HG03460 (cell line): ENCODE measurements around the gene ANTKMT.
A peak's percentile ranks its signal among the peaks of the same experiment; 100 is the strongest.

ENCODE experiments used
- ATAC-seq: cut with Tn5 transposase; IDR thresholded peaks from one replicate; pipeline ENCODE4 v1.9.1; 2021; ENCODE audit not compliant: unreplicated experiment

ANTKMT gene

DNA sequence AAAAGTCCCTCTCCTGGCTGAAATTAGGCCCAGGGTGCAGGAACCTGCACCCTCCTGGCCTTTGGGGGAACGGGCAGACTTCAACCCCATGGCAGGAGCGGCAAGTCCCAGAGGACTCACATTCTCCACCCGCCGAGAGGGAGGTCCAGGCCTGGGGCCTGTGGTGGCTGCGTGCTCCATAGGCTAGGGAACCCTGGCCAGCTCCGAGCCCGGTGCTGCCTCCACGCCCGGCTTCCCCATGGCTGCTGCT lies 5.2 kb downstream of the ANTKMT start:
- no peak for ATAC-seq

DNA sequence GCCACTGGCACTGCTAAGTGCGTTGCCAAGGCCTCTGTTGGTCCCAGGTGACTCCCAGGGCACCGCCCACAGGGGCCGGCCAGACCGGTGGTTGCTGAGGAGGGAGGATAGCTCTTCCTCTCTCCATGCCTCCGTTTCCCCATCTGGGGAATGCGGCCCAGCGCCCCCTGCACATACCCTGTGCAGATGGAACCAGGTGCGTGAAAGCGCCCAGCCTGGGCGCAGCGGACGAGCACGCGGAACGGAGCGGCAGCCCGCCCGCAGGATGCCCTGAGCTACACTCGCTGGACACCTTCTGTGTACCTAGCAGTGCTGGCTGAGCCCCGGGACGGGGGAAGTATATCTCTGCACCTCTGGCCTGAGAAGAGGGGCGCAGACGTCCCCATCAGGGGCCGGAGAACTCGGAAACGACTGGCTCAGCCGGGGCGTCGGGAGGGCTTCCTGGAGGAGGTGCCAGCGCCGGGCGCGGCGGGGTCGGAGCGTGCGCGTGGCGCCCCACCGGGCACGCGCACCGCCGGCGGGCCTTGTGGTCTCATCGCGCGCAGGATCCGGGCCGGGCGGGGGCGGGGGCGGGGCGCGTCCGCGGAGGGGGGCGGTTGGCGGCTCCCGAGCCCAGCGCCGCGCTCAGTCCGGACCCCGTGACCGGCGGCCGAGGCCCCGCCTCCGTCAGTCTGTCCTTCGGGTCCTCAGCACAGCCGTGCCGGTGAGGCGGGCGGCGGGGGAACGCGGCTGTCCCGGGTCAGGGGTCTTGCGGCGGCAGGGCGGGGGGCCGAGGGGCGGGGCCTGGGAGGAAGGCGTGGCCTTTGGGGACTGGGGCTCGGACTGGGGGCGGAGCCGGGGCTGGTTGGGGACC lies 5.7 kb downstream of the ANTKMT start, which contains the start of the genes CCDC78 and HAGHL:
CCDC78 (minus strand) TSS at position 6 of the 853 bp plus-strand sequence. CDS start 76 bp downstream, outside the sequence.
HAGHL (plus strand) TSS at position 669 of the 853 bp plus-strand sequence. CDS start 404 bp downstream, outside the sequence.
- ATAC-seq = no peak

DNA sequence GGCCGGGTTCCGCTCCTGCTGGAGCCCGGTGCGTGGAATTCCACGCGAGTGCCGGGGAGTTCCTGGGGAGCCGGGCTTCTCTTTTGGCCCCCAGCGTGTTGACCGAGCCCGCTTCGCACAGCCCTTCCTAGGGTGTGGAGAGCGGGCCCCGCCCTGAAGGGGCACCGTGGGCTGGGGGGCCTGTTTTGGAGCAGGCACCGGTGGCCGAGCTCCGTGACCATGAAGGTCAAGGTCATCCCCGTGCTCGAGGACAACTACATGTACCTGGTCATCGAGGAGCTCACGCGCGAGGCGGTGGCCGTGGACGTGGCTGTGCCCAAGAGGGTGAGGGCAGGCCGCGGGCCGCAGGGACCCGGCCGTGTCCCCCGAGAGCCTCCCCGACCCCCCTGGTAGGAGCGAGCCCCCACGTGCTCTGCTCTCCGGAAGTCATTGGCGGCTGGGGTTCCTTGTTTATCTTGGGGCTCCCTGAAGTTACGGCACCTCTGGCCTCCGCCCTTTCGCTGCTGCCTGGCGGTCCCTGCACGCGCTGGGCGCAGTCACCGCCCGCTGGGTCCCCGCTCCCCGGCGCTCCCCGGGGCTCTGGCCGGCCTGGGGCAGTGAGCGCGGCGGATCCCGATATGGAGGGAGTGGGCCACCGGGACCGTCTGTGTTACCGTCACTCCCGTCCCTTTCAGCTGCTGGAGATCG lies 6.5 kb downstream of the ANTKMT start:
- ATAC-seq = peak; percentile 5

DNA sequence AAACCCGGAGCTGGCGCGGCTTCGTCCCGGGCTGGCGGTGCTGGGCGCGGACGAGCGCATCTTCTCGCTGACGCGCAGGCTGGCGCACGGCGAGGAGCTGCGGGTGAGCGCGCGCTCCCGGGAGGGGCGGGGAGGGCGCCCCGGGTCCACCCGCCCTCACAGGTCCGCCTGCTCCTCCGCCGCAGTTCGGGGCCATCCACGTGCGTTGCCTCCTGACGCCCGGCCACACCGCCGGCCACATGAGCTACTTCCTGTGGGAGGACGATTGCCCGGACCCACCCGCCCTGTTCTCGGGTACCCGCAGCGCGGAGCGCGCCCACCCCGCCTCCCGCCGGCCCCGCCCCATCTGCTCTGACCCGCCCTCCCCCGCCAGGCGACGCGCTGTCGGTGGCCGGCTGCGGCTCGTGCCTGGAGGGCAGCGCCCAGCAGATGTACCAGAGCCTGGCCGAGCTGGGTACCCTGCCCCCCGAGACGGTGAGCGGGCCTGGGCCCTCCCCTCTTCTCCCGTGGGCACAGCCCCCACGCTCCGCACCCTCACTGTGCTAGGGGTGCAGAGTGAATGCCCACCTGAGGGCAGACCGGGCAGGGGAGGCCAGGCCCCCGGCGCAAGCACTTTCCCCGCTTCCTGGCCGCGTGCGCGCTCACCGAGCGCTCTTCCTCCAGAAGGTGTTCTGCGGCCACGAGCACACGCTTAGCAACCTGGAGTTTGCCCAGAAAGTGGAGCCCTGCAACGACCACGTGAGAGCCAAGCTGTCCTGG lies 7.4 kb downstream of the ANTKMT start:
- peak; percentile 37 for ATAC-seq

DNA sequence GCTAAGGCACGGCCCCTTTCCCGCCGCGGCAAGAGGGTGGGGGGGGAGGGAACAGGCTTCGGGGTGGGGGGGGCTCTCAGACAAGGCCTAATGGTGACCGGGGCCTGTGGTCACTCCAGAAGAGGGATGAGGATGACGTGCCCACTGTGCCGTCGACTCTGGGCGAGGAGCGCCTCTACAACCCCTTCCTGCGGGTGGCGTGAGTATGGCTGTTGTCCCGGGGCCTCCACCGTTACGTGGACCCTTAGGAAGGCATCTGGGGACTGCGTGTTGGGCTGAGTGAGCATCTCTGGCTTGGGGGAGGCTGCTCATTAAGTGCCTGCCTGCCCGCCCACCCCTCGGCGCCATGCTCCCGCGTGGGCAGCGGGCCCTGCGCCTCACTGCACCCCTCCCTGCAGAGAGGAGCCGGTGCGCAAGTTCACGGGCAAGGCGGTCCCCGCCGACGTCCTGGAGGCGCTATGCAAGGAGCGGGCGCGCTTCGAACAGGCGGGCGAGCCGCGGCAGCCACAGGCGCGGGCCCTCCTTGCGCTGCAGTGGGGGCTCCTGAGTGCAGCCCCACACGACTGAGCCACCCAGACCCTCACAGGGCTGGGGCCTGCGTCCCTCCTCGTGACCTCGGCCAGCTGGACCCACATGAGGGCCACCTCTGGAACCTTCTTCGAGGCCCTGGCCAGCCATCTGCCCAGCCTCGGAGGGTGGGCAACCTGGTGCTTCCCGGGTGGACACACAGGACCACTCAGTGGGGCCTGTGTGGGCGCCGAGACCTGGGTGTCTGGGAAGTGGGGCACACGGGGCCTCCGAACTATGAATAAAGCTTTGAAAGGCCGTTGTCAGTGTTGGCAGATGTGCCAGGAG lies 8.2 kb downstream of the ANTKMT start:
- no peak for ATAC-seq

DNA sequence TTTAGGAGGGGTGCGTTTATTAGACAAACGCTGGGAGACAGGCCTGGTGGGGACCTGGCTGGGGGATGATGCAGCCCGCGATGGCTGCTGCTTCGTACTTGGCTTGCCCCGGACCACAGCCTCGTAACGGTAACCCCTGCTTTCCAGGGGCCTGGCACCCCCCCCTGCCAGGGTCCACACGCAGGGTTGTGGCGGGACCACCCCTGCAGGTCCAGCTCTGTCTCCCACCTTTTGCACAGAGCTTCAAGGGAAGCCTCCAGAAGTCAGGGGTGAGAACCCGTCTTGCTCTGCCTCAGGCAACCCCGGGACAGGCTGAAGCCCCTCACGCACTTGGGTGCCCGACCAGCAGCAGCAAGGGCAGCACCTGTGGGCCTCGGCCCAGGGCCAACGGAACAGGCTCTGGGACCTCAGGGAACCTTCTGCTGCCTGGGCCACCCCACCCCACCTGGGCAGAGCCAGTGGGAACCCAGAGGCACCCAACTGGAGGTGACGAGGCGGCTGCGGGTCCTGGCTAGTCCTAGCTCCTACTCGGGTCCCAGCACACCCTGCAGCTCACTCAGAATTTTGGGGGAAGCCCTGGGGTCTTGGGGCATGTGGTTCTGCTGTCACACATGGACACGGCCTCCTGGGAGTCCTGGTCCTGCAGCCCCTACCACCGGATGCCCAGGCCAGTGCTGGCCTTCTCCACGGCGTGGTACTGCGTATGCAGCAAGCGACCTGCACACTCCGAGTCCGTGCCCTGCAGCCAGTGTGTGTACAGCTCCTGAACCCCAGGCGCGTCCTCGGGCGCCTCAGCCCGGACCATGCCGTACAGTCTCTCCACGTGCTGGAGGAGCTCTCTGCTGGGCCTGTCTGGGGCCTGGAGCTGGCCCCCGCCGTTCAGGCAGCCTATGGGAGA lies 9.1 kb downstream of the ANTKMT start:
- no peak for ATAC-seq

DNA sequence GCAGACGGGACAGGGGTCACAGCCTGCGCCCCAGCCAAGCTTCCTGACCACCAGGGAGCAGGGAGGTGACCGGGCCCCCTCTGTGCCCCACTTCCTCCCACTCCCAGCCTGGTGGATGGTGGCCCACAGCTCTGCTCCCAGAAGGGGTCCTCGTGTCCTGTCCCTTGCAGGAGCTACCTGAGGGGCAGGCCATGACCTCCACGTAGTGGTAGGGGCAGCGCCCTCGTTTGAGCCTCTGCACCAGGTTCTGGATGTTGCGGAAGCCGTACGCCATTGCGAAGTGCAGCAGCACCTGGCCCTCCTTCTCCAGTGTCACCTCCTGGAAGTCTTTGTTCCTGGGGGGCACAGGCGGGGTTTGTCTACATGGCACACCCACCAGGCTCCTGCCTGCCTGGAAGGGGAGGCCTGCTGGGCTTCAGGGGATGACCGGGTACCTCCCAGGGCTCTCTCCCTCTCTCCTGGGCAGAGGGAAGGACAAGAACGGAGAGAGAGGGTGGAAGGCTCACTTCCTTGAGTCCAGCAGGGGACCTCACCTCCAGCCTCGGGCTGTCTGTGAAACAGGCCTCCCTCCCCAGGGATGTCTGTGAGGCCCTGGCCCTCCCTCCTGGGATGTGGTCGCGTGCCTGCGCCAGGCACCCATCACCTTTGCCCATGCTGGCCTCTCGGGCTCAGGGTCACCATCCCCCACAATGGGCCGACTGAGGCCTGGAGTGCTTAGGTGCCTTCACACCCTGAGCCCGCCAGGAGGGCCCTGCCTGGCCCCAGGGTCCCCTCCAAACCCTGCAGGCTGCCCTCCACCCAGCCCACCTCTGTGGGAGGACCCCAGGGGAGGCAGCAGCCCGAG lies 9.9 kb downstream of the ANTKMT start:
- ATAC-seq = no peak

DNA sequence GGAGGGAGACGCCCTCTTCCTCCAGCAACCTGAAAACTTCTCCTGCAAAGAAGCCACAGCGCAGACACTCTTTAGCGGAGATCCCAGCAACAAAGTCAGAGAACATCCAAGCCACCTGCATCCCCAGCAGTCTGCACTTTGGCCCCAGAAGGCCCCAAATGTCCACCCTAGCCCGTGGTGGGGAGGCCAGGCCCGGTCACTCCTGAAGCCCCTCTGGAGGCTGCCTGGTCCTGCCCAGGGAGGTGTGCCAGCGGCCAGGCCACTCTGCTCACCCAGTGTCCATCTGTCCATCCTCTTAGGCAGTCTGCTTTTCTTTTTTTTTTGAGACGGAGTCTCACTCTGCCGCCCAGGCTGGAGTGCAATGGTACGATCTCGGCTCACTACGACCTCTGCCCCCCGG lies 11.4 kb downstream of the ANTKMT start:
- ATAC-seq = no peak

DNA sequence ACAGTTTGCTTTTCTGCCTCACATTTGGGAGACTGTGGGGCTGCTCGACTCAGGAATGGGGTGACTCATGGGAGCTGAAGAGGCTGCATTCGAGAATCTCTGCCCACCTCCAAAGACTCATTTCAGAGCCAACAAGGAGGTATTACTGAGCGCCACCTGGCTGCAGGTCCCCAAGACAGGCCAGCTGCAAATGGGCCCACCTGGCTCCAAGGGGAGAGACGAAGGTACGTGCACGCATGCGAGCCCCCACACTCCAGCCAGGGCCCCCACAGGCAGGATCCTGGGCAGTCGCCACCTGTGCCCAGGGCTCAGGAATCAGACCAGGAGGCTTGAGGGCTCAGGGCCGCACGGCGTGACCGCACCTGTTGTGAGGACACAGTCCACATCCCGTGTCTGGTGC lies 12.0 kb downstream of the ANTKMT start:
- no peak for ATAC-seq

DNA sequence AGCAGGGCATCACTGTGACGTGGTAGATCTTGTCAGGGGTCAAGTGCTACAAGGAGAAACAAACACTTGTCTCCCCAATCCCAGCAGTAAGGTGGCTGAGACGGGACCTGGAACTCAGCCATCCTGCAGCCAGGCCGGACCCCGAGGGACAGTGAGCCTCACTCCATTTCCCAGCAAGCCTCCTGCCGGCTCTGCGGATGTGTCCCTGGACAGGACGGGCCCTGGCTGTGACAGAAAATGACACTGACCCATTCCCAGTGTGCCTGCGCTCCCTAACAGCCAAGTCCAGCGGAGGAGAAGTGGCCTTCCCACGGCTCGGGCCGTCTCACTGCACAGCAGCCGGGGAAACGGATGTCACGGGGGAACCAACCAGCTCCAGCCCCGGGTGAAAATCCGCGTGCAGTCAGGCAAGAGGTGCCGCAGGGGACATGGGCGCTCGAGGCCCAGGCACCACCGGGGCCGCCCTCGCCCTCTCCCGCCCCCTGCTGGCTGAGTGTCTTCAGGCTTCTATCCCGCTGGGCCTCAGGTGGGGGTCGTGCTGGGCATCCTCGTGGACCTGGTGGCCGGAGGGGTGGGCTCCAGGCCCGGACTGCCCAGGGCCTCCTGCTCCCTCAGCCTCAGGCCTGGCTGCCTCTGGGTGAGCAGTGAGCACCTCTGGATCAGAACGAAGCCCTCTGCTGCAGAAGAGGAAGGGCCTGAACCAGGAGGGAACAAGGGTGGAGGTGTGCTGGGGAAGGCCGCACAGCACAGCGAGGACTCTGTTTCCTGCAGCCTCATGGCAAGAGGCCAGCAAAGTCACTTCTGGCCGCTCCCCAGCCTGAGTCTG lies 12.6 kb downstream of the ANTKMT start:
- no peak for ATAC-seq

DNA sequence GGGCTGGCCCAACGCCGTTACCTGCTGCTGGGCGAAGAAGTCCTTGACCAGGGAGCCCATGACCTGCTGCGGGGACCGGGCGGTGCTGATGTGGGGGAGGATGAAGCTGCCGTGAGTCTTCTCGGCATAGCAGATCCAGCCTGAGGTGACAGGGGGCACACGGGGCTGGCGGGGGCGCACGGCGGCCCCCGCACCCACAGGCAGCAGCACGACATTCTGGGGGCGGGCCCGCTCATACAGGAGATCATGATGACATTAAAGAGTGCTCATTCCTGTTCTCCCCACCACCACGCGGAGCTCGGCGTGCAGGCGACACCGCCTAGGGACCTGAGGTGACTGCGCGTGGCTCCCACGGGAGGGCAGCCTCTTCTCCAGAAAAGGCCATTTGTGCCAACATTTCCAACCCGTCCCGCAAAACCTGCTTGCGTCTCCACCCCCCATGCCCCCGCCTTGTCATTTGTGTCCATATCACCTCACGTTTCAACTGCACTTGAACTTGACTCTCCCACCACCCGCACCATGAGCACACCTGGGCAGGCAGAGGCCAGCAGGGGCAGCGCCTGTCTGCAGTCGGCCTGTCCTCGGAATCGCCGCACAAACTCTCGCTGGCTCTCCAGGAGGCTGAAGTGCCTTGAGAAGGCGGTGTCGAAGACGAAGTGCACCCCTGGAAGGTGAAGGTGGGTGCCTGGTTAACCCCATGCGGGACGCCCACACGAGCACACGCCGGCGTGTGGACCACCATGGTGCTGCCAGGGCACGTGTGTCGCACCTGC lies 13.4 kb downstream of the ANTKMT start:
- ATAC-seq = no peak

DNA sequence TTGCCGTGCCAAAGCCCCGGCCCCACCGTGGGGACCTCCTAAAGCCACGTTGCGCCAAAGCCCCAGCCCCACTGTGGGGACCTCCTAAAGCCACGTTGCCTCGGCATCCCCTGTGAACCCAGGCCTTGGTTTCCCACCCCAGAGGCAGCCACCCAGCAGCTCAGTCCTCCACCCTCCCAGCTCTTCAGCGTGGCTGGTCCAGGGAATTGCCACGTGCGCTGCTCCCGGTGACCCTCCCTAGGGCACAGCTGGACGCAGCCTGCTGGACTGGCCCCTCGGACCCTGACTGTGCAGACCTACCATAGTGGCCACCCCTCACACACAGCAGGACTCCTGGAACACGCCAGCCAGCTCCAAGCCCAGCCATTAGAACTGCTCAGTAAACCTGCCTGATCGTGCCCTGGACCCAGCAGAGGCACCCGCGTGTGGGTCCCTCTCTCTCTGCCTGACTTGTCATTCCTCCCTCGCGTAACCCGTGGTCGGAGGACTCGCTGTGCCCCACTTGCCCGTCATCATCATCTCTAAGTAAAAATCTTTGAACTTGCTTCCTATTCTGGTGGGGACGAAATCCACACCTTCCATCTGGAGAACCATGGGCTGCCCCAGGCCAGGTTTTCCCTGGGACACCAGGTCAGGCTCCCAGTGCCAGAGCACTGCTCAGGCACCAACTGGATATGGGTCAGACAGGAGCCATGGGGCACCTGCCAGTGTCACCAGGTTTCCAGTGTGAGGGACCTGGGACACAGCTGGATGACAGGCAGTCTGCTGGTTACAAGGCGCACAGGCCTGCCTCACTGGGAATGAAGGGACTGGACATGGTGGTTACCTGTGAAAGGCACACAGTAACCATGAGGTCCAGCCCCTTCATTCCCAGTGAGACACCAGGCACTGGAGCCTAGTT lies 14.3 kb downstream of the ANTKMT start:
- ATAC-seq = no peak

DNA sequence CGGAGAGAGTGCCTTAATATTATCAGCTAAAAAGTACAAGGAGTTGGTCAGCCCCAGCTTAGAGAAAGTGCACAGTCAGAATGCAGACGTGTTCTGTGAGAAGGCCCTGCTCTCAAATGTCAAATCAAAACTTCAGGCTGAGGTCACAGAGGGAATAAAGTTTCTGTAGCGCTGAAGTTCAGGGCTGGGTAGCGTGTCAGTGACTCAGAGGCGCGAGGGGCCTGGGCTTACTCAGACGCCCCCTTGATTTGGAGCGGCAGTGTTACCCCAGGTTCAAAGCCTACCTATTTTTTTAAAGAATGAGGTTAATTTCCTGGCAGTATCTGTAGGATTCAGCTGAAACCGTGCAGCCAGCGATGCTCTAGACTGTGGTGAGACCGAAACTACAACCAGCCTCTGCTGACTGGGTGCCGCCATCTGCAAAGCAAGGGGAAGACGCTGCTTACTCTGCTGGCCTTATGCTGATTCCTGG lies 15.1 kb downstream of the ANTKMT start:
- no peak for ATAC-seq

DNA sequence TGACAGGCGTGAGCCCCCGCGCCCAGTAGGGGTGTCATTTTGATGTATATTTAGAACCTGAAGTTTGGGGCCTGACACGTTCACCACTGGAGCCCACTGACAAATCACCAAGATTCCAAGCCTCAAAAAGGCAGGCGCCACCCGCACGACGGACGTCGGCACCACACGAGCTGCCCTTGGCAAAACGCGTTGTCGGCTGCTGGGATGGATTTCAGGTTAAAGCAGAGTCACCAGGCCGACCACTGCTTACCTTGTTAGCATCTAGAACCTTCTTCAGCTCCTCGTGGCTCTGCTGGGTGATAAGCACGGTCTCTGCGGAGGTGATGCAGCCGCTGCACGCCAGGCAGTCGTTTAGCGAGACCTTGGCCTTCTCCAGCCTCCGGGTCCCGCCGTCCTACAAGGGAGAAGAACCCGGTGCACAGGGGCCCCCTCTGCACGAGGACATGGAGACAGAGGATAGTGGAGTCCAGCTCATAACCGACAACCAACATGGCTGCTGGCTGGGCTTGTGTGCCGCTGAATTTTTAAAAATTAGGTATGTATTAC lies 16.1 kb downstream of the ANTKMT start:
- ATAC-seq = no peak

DNA sequence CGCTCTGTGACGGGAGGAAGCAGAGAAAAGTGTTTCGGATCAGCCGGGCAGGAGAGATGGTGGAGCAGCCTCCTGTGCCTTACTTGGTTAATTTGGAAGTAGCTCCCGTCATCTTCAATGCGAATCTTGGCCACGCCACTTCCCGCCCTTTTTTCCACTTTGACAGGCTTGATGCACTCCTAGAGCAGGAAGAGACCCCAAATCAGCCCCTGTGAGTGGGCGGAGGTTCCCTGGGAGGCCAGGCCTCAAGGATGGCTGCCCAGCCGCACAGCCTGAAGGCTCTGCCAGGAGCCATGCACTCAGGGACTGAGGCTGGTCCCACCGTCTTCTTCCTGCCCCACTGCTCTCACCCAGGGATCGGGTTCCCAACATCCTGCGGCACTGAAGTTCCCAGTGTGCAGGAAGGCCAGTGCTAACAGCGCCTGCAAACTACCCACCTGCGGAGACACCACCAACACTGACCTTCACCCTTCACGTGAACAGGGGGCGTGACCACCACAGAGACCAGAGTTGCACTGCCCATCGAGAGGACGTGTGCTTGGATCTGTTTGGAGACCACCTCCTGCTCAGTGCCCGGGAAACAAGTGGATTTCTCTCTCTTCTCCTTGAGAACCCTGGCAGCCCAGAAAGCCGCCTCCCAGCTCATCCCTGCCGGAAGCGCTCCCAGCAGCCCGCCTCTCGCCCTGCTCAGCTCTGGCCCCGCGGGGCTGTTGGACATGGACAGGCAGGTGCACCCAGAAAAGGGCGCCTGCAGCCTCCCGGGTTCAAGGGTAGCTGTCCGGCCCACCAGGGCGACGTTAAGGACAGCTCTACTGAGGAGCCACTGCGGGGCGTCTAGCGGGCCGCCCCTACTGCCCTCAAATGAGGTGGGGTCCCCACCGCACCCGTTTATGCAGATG lies 18.9 kb downstream of the ANTKMT start:
- ATAC-seq = no peak
